Erythroblast (primary cell): ENCODE results near the gene MB21D2.

Source experiments
- GATA1 ChIP-seq: IDR thresholded peaks from 2 replicates; pipeline ENCODE4 v1.6.1; 2011; ENCODE audit warnings: low read depth, mild to moderate bottlenecking, control low read depth, low read length, moderate library complexity
- POLR2A ChIP-seq: IDR thresholded peaks from 2 replicates; pipeline ENCODE4 v1.6.1; 2011; ENCODE audit warnings: mild to moderate bottlenecking, low read length

DNA sequence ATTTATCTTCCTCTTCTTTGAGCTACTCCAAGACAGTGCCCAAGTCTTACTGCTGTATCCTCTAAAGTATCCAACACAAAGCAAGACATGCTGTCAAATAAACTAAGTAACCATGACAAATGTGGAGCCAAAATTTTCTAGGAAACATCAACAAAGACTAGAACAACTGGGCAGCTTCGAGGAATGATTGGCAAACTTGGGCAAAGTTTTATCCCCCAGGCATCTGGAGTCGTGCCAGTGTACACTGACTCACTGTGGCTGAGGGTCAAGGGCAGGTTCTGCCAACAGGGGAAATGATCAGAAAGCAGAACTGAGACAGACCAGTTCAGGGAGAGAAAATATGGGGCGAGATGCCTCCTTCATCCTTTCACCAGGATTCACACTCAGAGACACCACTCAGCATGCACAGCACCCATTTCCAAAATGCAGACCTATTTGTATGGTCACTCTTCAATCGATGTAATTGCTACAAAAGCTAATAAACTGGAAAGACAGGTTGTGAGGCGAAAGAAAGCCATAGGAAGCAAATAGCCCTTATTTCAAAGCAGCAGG lies 65.8 kb downstream of the MB21D2 start:
- TF ChIP-seq POLR2A = no peak
- TF ChIP-seq GATA1 = no peak
